ENCODE measurements around the gene RASA3. TPM values are rescaled to one million over a fixed set of nuclear protein-coding genes. Genes with fewer than 3 reads are reported as not detected.
A peak's percentile ranks its signal among the peaks of the same experiment; 100 is the strongest.

The RASA3 gene
- total RNA-seq, 2 donors from 2014 or later, result 6.3 to 12.0 TPM

DNA sequence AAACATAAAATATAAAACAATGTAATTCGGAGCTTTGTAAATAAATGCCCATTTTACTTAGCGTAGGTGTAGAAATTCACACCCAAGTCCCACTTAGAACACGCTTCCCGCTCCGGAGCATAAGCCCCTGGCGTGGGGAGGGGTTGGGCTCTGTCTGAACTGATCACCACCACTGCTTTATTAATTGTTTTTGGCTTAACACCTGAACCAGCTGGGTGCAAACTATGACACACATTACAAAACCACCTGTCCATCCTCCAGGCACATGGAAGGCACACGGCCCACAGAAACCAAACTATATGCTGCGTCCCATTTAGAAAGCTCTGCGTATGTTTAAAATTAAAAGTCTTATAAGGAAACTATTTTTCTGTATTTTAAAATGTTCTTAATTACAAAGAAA, 25.9 kb downstream of the RASA3 start:
- H3K4me1 Mint-ChIP-seq, result peaks cover 12% of the 10 kb centered on the region
- 97% methylated on average over 5 to 9 of the region's 9 CpGs for WGBS, 2 experiments (ENCODE audit: insufficient coverage in 1 of 2, insufficient read length in 1 of 2)

DNA sequence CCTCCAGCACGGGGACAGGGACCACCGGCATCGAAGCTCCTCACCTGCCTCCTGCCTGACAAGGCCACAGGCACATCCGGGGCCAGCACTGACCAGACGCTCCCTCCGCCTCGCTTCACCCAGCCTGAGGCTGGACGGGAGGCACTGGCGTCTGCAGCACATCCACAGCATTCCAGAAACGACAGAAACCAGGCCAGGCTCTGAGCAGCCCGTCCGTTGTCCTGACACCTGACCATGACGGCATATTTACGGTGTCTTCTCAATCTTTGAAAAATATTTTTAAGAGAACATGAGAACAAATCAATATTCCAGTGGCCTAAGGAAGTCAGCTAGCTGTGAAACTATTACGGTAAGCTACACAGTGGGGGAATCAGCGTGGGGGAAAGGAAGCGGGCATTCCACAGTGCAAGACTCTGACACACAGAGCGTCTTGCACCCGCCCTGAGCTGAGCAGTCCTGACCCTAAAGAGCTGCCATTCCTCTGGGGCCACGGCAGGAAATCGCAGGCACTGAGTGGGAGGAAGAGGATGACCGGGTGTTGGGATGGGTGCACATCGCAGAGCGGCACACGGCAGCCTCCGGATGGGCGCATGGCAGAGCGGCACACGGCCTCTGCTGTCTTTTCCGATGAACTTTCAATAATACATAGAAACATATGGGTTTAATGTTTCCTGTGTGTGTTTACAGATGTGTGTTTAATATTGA, 26.8 kb downstream of the RASA3 start:
- peaks cover 7% of the 10 kb centered on the region for H3K9me3 Mint-ChIP-seq
- Histone ChIP-seq H3K9ac (ENCODE audit: extremely low read depth, low read length, poor library complexity, severe bottlenecking) (no peak overlapping the region), H3K27me3 (ENCODE audit: control insufficient read depth, insufficient read depth, low read length, poor library complexity, severe bottlenecking) (no peaks in the 10 kb centered on the region), H3K4me1 (ENCODE audit: control insufficient read depth, insufficient read depth, low read length) (no peaks in the 10 kb centered on the region), H3K27ac (ENCODE audit: low read depth, low read length) (peak overlapping the region; percentile 47), H3K4me3 (ENCODE audit: low read length) (no peak overlapping the region), H3K36me3 (ENCODE audit: control insufficient read depth, insufficient read depth, low read length) (no peaks in the 10 kb centered on the region), H3K9me3 (ENCODE audit: control insufficient read depth, low read length) (no peaks in the 10 kb centered on the region)
- TF ChIP-seq, protein P1, sequence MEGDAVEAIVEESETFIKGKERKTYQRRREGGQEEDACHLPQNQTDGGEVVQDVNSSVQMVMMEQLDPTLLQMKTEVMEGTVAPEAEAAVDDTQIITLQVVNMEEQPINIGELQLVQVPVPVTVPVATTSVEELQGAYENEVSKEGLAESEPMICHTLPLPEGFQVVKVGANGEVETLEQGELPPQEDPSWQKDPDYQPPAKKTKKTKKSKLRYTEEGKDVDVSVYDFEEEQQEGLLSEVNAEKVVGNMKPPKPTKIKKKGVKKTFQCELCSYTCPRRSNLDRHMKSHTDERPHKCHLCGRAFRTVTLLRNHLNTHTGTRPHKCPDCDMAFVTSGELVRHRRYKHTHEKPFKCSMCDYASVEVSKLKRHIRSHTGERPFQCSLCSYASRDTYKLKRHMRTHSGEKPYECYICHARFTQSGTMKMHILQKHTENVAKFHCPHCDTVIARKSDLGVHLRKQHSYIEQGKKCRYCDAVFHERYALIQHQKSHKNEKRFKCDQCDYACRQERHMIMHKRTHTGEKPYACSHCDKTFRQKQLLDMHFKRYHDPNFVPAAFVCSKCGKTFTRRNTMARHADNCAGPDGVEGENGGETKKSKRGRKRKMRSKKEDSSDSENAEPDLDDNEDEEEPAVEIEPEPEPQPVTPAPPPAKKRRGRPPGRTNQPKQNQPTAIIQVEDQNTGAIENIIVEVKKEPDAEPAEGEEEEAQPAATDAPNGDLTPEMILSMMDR (conservative IDR thresholded peaks at IDR 0.05), result no peak
- no peak overlapping the region for H3K4me3 Mint-ChIP-seq
- no peaks in the 10 kb centered on the region for H3K27me3 Mint-ChIP-seq (ENCODE audit: insufficient read depth)
- H3K4me1 Mint-ChIP-seq, result peaks cover 11% of the 10 kb centered on the region
- peaks cover 3% of the 10 kb centered on the region for H3K36me3 Mint-ChIP-seq (ENCODE audit: low read depth)
- H3K27ac Mint-ChIP-seq, result peak overlapping the region; percentile 8
- WGBS, 2 experiments (ENCODE audit: insufficient coverage in 1 of 2, insufficient read length in 1 of 2), result 90 to 93% methylated on average over 16 to 30 of the region's 30 CpGs
- DNase-seq, result peak; percentile 47

More for the DNA sequence above, 25.9 kb downstream of the RASA3 start:
- H3K27me3 ChIP-seq (ENCODE audit: control insufficient read depth, insufficient read depth, low read length, poor library complexity, severe bottlenecking), result no peaks in the 10 kb centered on the region
- DNase-seq, result peak; percentile 13
- H3K36me3 Mint-ChIP-seq (ENCODE audit: low read depth), result peaks cover 3% of the 10 kb centered on the region
- H3K9ac ChIP-seq (ENCODE audit: extremely low read depth, low read length, poor library complexity, severe bottlenecking), result no peak overlapping the region
- TF ChIP-seq, protein P1 (conservative IDR thresholded peaks at IDR 0.05), result no peak
- peaks cover 7% of the 10 kb centered on the region for H3K9me3 Mint-ChIP-seq
- H3K9me3 ChIP-seq (ENCODE audit: control insufficient read depth, low read length), result no peaks in the 10 kb centered on the region
- H3K27me3 Mint-ChIP-seq (ENCODE audit: insufficient read depth), result no peaks in the 10 kb centered on the region
- H3K36me3 ChIP-seq (ENCODE audit: control insufficient read depth, insufficient read depth, low read length), result no peaks in the 10 kb centered on the region
- no peak overlapping the region for H3K4me3 Mint-ChIP-seq
- H3K4me3 ChIP-seq (ENCODE audit: low read length), result no peak overlapping the region
- no peak overlapping the region for H3K27ac Mint-ChIP-seq
- no peaks in the 10 kb centered on the region for H3K4me1 ChIP-seq (ENCODE audit: control insufficient read depth, insufficient read depth, low read length)
- H3K27ac ChIP-seq (ENCODE audit: low read depth, low read length), result no peak overlapping the region

DNA sequence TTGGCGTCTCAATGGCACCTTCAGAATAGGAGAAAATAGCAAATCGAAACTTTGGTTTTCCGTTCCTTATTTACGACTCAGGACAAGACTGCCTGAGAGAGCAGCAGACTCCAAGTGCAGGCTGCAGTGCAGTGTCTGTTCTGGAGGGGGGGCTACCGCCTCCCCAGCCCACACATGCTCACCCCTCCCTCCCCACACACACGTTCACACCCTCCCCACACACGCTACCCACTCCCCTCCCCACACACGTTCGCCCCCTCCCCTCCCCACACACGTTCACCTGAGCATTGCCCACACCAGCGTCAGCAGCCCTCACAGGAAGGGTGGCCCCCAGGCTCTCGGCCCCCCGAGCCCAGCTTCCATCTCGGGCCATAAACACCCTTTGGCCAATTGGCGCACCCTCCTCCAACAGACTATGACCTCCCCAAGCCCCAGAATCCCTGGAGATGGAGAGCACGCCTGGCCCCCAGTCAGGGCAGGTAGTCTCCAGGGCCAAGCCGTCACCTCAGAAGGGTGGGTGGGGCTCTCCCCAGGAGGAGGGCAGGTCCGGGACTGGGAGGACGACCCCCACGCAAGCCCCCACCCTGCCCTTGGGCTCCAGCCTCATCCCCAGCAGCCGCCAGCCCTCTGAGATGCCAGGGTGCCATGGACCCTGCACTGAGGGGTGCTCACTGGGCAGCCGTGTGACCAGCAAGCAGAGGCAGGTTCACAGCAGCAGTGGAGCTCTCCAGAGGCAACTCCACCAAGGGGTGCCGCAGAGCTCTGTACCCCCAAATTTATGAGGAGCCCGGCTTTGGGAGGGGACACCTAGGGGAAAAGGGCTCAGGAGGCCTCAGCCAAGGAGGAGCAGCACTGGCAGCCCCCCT, 27.5 kb downstream of the RASA3 start:
- TF ChIP-seq, protein P1 (conservative IDR thresholded peaks at IDR 0.05), result no peak
- peak; percentile 39 for DNase-seq
- H3K36me3 Mint-ChIP-seq (ENCODE audit: low read depth), result peaks cover 3% of the 10 kb centered on the region
- Histone ChIP-seq H3K4me1 (ENCODE audit: control insufficient read depth, insufficient read depth, low read length) (no peaks in the 10 kb centered on the region), H3K4me3 (ENCODE audit: low read length) (no peak overlapping the region), H3K36me3 (ENCODE audit: control insufficient read depth, insufficient read depth, low read length) (no peaks in the 10 kb centered on the region), H3K9ac (ENCODE audit: extremely low read depth, low read length, poor library complexity, severe bottlenecking) (no peak overlapping the region), H3K27me3 (ENCODE audit: control insufficient read depth, insufficient read depth, low read length, poor library complexity, severe bottlenecking) (no peaks in the 10 kb centered on the region), H3K27ac (ENCODE audit: low read depth, low read length) (peak overlapping the region; percentile 47), H3K9me3 (ENCODE audit: control insufficient read depth, low read length) (no peaks in the 10 kb centered on the region)
- H3K27ac Mint-ChIP-seq, result no peak overlapping the region
- peaks cover 6% of the 10 kb centered on the region for H3K4me1 Mint-ChIP-seq
- H3K27me3 Mint-ChIP-seq (ENCODE audit: insufficient read depth), result no peaks in the 10 kb centered on the region
- H3K4me3 Mint-ChIP-seq, result no peak overlapping the region
- H3K9me3 Mint-ChIP-seq, result peaks cover 7% of the 10 kb centered on the region
- WGBS, 2 experiments (ENCODE audit: insufficient coverage in 1 of 2, insufficient read length in 1 of 2), result 89 to 92% methylated on average over 9 to 24 of the region's 24 CpGs
